Heart right ventricle (tissue), 16 donors: ENCODE results near the gene GPR183. TPM values are rescaled to one million over a fixed set of nuclear protein-coding genes. Genes with fewer than 3 reads are reported as not detected.

Source experiments
- ATAC-seq, 8 donors: fragments of 200-7000 bp; cut with Tn5 transposase; one replicate each; pipeline ENCODE4 v1.9.1; 2020; ENCODE audit warnings: mild to moderate bottlenecking in 8 of 8, moderate library complexity in 8 of 8, moderate number of reproducible peaks in 1 of 8
- DNase-seq, 2 donors: peaks; one replicate each; pipeline ENCODE4 v3.0.0-alpha.2; 2020
- H3K27ac ChIP-seq, 10 donors: fragments of 200-600 bp; sonication (generic) in 2 of 10; one replicate each; pipeline versions ENCODE4 v1.5.0 to v1.8.0; 2020 to 2022; ENCODE audit warnings: mild to moderate bottlenecking in 3 of 10
- H3K27me3 ChIP-seq, 7 donors: fragments of 200-600 bp; one replicate each; pipeline ENCODE4 v1.8.0; 2021 to 2022; ENCODE audit warnings: mild to moderate bottlenecking in 2 of 7
- H3K36me3 ChIP-seq, 9 donors: fragments of 200-600 bp; sonication (generic) in 1 of 9; one replicate each; pipeline versions ENCODE4 v1.5.0 to v1.8.0; 2020 to 2022; ENCODE audit warnings: mild to moderate bottlenecking in 2 of 9
- H3K4me1 ChIP-seq, 9 donors: fragments of 200-600 bp; sonication (generic) in 1 of 9; one replicate each; pipeline versions ENCODE4 v1.5.0 to v1.8.0; 2020 to 2022; ENCODE audit warnings: mild to moderate bottlenecking in 4 of 9
- H3K4me3 ChIP-seq, 10 donors: fragments of 200-600 bp; sonication (generic) in 2 of 10; one replicate each; pipeline versions ENCODE4 v1.5.0 to v1.8.0; 2020 to 2022; ENCODE audit warnings: mild to moderate bottlenecking in 7 of 10, moderate library complexity in 2 of 10
- H3K9me3 ChIP-seq, 11 donors: fragments of 200-600 bp in 10 of 11; sonication (generic) in 2 of 11; one replicate each; pipeline versions ENCODE4 v1.5.0 to v1.8.0; 2013 to 2022; ENCODE audit warnings: mild to moderate bottlenecking in 2 of 11, control low read depth in 1 of 11, moderate library complexity in 1 of 11
- WGBS, 2 donors: extraction: QIAGEN DNeasy Blood & Tissue Kit; methylation state at CpG; one replicate each; pipeline ENCODE4 v1.1.7; 2013; ENCODE audit warnings: inconsistent platforms in 1 of 2; 5-methylcytosine and 5-hydroxymethylcytosine counted together
- intact Hi-C, 10 donors: fragments of 100-400 bp; cut with DNase I; formaldehyde crosslinking; loops; one replicate each; pipeline versions ENCODE4 v1.11.1 to v1.14.2; 2022
- polyA plus RNA-seq, 2 donors: library from polyadenylated mRNA; stranded (reverse); fragments of 200-250 nt; gene quantifications; one replicate each; pipeline ENCODE4 v1.2.3, GENCODE V29; 2013
- total RNA-seq, 10 donors: library from RNA; stranded (reverse); fragmentation: NEBNext Ultra II Directional in 3 of 10; extraction: Animal tissue kit (Norgen Biotek cat#: 25700) in 3 of 10; gene quantifications; one replicate each; pipeline versions ENCODE4 v1.2.1 to v1.2.4, GENCODE V29; 2021 to 2023
- TF ChIP-seq, protein P1 (sequence below), 9 donors: fragments of 200-600 bp; sonication (generic) in 2 of 9; IDR thresholded peaks; one replicate each; pipeline versions ENCODE4 v1.5.0 to v1.8.0; 2021 to 2022; ENCODE audit warnings: antibody characterized with exemption in 9 of 9, mild to moderate bottlenecking in 5 of 9, moderate library complexity in 1 of 9
- donor health status: Arrhythmogenic right ventricular cardiomyopathy.
- donor health status: ischemic (EF 13 %, LVEDD 7.1; RV severe dilation, severe dysfunction).
- donor health status: healthy with polysubstance abuse.
- donor health status: DM: no; HTN: yes; CAD: no.
- donor health status: DM: no; HTN: no; CAD: no.
- donor health status: ischemic (EF 25% LVEDD 6.9; RV normal size, moderate dysfunction).
- donor health status: ischemic (EF 25% LVEDD 5.7; RV mildly dilated, moderate dysfunction).
- donor health status: healthy.
- donor health status: DM: yes; HTN: yes; CAD: no.
- donor health status: Ischemic cardiomyopathy.
- donor health status: ischemic (EF 35%, LVEDD 5.7; RV mildly dilated, moderate dysfunction).
- donor health status: nonischemic (EF 11% LVEDD 7.7; RV severe dilation, severe dysfunction).
- donor health status: DM: yes; HTN: yes; CAD: no.
- donor health status: PGD.
- donor health status: ischemic (EF 29% LVEDD 5.4; RV normal size, mild dysfunction).
- donor health status: nonischemic (EF 23%, LVEDD 6.1; RV moderate dilation, normal function).

GPR183 gene
- total and polyA plus RNA-seq, 12 donors = 0.49 to 8.6 (median 2.0) TPM

DNA sequence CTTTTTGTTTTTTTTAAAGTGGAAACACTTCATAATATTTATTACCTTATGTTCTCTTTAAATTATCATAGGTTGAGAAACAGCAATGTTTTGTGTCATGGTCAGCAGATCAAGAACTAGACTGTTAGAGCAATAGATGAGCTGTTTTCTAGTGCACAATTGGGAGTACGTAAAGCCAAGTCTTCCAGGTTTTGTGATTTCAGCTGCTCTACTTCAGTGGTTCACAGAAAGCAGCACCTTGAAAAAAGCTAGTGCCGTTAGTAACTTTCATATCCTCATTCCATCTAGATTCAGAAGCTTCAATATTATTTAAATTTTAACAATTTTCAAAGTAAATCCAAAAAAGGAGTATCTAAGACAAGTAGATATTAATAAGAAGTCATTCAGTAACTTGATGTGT, 50.9 kb downstream of the GPR183 start:
- ATAC-seq (no peak), DNase-seq (no peak)
- H3K4me1 ChIP-seq = peaks cover 0 to 44% (median 4%) of the 10 kb centered on the region in 9 donors
- no peaks in the 10 kb centered on the region for H3K27me3 ChIP-seq
- 84 to 92% methylated on average over 2 of the region's 2 CpGs for WGBS, 2 donors
- peak overlapping the region in 2 of 10 donors; percentile 0 to 27 for H3K27ac ChIP-seq
- peaks cover 0 to 32% (median 8%) of the 10 kb centered on the region in 9 donors for H3K36me3 ChIP-seq
- H3K4me3 ChIP-seq = peak overlapping the region in 1 of 10 donors; percentile 35
- H3K9me3 ChIP-seq = no peaks in the 10 kb centered on the region
- intact Hi-C loops = loop anchor here in 1 of 10 donors (2.0 kb wide), 1 partner anchor 55 kb away; the partner anchor contains the start of gene UBAC2
- TF ChIP-seq, protein P1, sequence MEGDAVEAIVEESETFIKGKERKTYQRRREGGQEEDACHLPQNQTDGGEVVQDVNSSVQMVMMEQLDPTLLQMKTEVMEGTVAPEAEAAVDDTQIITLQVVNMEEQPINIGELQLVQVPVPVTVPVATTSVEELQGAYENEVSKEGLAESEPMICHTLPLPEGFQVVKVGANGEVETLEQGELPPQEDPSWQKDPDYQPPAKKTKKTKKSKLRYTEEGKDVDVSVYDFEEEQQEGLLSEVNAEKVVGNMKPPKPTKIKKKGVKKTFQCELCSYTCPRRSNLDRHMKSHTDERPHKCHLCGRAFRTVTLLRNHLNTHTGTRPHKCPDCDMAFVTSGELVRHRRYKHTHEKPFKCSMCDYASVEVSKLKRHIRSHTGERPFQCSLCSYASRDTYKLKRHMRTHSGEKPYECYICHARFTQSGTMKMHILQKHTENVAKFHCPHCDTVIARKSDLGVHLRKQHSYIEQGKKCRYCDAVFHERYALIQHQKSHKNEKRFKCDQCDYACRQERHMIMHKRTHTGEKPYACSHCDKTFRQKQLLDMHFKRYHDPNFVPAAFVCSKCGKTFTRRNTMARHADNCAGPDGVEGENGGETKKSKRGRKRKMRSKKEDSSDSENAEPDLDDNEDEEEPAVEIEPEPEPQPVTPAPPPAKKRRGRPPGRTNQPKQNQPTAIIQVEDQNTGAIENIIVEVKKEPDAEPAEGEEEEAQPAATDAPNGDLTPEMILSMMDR (IDR thresholded peaks at IDR 0.05) = no peak

DNA sequence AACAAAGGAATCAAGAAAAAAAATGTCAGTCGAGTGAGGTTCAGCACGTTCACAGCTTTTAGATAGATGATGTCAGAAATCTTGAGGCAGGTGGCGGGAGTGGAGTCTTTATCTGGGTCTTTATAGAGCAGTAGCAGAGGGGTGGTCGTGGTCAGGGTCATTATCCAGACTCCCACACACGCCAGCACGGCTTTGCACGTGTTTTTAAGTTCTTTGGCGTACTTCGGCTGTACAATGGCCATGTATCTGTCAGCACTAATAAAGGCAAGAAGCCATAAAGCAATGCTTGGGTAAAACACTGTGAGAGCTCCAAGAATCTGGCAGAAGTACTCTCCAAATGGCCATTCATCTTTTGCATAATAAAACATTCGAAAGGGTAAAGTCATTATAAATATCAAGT, 51.9 kb downstream of the GPR183 start:
- DNase-seq (no peak), ATAC-seq (no peak)
- no peaks in the 10 kb centered on the region for H3K27me3 ChIP-seq
- 80 to 83% methylated on average over 10 of the region's 10 CpGs for WGBS, 2 donors
- intact Hi-C loops = no loop called here
- H3K4me1 ChIP-seq = peaks cover 0 to 44% (median 4%) of the 10 kb centered on the region in 9 donors
- TF ChIP-seq, protein P1 (IDR thresholded peaks at IDR 0.05) = no peak
- H3K9me3 ChIP-seq = no peaks in the 10 kb centered on the region
- no peak overlapping the region for H3K4me3 ChIP-seq
- peaks cover 0 to 32% (median 8%) of the 10 kb centered on the region in 9 donors for H3K36me3 ChIP-seq
- H3K27ac ChIP-seq = no peak overlapping the region

DNA sequence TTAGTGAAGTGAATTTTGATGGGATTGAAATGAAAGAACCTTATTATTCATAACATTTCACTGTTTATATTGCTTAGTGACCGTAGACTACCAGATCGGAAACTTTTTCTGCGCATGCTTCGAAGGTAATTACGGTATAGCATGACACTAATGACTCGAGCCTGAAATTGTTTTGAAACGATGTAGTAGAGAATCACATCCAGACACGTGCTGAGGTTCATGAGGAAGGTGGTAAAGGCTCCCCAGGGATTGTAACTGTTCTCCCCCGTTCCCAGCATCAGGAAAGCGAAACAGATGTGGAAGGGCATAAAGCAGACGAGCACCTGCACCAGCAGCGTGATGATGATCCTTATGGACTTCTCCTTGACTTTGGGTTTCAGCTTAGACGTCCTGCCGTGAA, 52.4 kb downstream of the GPR183 start:
- Histone ChIP-seq H3K36me3 (peaks cover 0 to 30% (median 8%) of the 10 kb centered on the region in 9 donors), H3K9me3 (no peaks in the 10 kb centered on the region), H3K4me1 (peaks cover 0 to 44% (median 4%) of the 10 kb centered on the region in 9 donors), H3K27me3 (no peaks in the 10 kb centered on the region), H3K4me3 (no peak overlapping the region), H3K27ac (no peak overlapping the region)
- intact Hi-C loops = no loop called here
- TF ChIP-seq, protein P1 (IDR thresholded peaks at IDR 0.05) = no peak
- whole genome bisulfite sequencing, 2 donors = 89 to 90% methylated on average over 14 of the region's 14 CpGs
- DNase-seq = no peak
- ATAC-seq = no peak

DNA sequence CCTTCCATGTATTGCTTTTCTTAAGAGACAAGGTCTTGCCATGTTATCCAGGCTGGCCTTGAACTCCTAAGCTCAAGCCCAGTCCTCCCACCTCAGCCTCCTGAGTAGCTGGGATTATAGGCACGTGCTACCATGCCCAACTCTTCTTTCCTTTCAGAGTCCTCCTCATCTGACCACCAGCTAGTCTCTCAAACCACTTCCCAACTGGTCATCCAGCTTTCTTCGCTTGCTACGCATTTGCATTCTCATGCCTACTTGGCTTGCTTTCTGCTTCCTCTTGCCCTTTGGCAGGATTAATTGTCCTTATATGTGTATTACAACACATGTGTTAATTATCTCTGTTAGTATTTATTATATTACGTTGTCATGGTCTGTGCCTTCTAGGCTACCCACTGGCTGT, 55.3 kb downstream of the GPR183 start:
- Histone ChIP-seq H3K4me3 (no peak overlapping the region), H3K36me3 (peaks cover 0 to 36% (median 8%) of the 10 kb centered on the region in 9 donors), H3K4me1 (peaks cover 0 to 16% (median 2%) of the 10 kb centered on the region in 9 donors), H3K27me3 (no peaks in the 10 kb centered on the region), H3K9me3 (peaks cover 0 to 3% (median 0%) of the 10 kb centered on the region in 11 donors), H3K27ac (no peak overlapping the region)
- TF ChIP-seq, protein P1 (IDR thresholded peaks at IDR 0.05) = no peak
- intact Hi-C loops = no loop called here
- 91 to 94% methylated on average over 4 of the region's 4 CpGs for WGBS, 2 donors
- DNase-seq = no peak
- ATAC-seq = no peak
